ENCODE data around the gene COL5A2.

COL5A2 gene

GRCh38 chr2:189092936-189093335 lies 86.6 kb downstream of the COL5A2 start:
- no peak for FAIRE-seq

DNA sequence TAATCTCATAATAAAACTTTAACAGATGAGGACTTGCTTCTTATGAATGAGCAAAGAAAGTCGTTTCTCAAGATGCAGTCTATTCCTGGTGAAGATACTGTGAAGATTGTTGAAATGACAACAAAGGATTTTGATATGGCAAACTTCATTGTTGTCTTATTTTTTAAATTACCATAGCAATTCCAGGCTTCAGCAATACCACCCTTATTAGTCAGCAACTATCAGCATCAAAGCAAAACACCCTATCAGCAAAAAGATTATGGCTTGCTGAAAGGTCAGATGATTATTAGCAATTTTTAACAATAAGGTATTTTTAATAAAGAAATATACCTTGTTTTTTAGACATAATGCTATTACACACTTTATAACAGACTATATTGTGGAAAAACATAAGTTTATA lies 88.3 kb downstream of the COL5A2 start:
- FAIRE-seq: no peak

DNA sequence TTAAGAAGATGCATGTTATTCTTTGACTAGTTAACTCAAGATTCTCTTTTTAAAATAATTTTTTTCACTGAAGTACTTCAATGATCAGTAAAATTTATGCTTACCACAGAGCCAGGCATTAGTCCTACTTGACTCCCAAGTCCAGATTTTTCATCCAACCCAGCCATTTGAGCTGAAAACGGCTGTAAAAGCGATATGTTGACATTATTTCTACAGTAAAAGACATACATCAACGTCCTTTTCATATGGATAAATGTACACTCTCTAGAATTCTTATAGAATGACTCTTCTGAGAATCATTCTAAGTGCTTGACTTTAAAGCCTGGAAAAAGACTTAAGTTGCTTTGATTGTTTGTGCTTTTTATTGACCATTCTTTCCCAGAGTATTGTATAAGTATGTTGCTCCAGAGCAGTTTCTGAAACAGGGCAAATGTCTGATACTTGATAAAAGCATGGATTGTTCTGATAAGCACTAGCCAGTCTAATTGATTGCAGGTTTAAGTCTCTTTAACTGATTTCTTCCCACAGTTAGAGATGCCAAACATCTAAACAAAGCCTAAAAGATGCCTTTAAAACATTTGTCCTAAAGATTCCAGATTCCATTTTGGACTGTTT lies 90.9 kb downstream of the COL5A2 start:
- no peak for FAIRE-seq

DNA sequence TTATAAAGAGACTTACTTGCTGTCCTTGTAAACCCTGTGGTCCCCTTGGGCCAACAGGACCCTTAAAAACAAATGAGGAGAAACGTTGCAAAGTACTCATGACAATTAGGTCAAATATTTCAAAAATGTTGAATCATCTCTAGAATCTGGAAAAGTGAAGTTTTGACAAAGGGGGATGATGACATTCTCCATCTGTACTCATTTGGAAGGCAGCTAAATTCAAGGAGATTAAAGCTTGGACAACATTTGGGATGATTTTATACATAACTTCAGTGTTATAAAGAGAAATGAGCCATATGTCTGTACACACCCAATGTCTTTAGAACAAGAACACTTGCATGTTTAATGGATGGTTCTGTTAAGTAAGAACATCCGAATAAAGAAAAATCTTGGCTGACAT lies 92.9 kb downstream of the COL5A2 start:
- FAIRE-seq: no peak

DNA sequence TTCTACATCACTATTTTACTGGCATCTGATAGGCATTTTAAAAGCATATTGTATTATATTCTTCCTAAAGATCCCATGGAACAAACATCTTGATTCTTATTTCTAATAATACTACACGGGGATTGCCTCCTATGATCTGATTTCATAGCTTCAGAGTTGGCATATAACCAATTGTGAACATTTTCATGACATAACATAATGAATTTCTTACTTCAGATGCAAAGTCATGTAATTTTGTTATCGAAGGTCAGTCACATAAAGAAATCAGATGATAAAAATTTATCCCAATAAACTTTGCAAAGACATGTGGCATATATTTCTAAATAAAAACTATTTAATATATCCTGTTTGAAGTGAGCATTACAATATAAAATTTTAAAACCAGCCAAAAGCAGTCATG lies 93.3 kb downstream of the COL5A2 start:
- FAIRE-seq: no peak

GRCh38 chr2:189083606-189084005 lies 96.0 kb downstream of the COL5A2 start:
- FAIRE-seq: peak; percentile 6

- no peak for FAIRE-seq
These were observed 96.5 kb downstream of the COL5A2 start for GRCh38 chr2:189083106-189083505.

GRCh38 chr2:189082376-189082975 lies 97.1 kb downstream of the COL5A2 start:
- FAIRE-seq: no peak

GRCh38 chr2:189076572-189076971 lies 103.0 kb downstream of the COL5A2 start:
- FAIRE-seq: no peak

DNA sequence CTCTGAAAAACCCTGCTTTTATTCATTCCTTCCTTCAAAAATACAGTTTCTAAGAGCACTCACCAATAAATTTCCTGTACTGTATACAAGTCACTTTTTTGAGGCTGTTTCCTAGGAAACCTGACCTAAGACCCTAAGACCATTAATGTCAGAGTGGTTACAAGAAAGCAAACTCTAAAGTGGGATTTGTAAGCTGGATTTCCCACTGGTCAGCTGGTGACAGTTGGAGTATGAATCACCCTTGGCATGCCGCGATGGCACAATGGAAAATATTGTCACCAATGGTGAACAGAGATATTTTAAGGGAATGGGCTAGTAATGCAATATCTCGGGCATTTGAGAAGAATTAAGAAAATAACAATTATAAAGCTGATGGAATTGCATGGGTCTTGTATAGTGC lies 103.4 kb downstream of the COL5A2 start:
- no peak for FAIRE-seq

GRCh38 chr2:189074506-189074905 lies 105.1 kb downstream of the COL5A2 start:
- FAIRE-seq: no peak

DNA sequence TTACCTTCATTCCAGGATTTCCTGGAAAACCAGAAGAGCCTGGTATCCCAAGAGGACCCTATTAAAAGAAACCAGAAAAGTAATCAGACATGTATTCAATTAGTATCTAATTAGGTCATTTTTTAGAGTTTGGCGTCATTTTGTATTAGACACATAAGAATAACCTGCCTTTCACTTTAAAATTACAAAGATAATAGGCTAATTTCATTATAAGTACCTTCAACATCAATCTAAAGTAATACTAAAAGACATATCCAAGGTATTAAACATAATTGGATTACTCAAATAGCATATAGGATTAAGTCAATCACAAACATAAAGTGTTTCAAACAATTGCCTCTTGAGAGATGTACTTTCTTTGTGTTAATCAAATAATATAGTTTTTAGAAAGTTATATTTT lies 107.5 kb downstream of the COL5A2 start:
- peak; percentile 28 for FAIRE-seq

DNA sequence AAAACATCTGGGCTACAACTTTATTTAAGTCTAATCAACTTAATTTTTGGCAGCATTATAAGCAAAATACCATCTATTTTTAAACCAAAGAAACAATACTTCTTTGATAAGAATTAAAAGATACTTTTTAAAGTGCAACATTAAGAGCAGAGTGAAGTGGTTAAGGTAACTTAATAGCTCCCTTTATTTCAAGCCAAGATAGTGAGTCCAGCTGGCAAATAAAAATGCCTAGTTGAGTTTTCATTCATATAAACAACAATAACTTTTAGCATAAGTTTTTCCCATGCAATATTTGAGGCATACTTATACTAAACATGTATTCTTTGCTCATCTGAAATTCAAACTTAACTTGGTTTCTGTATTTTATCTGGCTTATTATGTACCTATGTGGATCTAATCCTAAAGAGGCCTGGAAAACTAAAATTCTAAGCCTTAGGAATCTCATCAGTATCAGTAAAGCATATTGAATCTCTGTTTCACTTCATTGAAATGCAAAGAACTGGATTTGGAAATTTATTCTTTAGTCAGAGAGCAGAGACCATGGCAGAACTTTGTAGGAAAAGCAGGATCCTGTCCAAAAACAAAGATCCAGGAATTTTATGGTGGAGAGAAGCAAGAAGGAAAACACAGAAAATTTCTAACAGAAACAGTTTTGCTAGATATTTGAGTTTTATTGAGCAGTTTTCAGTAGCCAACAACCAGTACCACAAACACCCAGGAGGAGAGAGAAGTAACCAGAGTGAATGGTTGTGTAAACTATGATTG lies 109.5 kb downstream of the COL5A2 start:
- FAIRE-seq: no peak

DNA sequence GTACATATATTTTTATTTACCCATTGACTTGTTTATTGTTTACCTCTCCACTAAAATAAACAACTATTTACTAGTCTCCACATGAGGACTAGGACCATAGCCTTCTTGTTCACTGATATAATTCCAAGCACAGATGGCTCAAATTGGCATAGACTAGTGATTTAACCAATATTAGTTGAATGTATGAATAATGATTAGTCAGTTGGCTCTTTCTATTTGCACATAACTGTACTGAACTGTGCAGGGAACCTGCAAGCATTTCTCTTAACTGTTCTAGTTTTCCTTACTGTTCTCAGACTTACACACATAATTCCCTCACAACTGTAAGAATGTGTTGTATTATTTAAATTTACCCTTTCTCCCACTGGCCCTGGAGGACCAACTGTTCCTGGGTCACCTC lies 113.5 kb downstream of the COL5A2 start:
- no peak for FAIRE-seq

GRCh38 chr2:189060096-189060642 lies 119.4 kb downstream of the COL5A2 start:
- no peak for FAIRE-seq

- no peak for FAIRE-seq
These were observed 122.2 kb downstream of the COL5A2 start for GRCh38 chr2:189057316-189057715.

DNA sequence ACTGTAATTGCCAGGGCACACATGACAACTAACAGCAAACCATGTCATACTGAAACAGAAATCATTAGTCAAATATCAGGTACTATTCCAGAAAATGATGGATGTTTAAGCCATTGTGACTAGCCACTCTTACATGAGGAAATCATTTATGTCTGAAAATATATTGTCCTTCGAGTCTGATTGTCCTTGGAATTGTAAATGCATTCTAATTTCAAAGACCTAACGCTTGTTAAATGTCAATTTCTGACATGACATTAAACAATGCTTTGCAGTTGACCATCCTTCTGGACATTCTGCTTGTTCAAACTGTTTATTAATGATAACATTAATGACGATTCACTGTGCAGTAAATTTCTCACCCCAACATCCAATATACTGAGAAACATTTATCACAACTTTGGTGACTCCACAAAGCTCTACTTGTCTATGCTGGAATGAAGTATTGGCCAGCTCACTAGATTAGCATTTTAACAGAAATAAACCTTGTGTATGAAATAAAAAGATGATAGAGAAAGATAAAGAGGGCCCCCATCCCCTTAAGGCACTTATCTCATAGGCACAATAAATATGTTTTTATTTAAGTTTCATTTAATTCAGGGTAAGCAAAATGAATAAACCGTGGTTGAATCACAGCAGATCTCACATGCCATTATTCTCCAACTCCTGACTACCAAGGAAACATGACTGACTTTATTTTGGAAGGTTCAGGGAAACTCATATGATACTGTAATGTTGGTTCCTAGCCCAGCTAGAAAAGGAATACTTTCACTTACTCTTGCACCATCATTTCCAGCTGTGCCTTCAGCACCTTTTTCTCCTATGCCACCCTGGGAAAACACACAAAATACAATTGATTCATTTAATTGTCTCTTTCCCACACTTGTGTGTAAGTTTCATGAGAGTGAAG lies 123.1 kb downstream of the COL5A2 start:
- FAIRE-seq: no peak

DNA sequence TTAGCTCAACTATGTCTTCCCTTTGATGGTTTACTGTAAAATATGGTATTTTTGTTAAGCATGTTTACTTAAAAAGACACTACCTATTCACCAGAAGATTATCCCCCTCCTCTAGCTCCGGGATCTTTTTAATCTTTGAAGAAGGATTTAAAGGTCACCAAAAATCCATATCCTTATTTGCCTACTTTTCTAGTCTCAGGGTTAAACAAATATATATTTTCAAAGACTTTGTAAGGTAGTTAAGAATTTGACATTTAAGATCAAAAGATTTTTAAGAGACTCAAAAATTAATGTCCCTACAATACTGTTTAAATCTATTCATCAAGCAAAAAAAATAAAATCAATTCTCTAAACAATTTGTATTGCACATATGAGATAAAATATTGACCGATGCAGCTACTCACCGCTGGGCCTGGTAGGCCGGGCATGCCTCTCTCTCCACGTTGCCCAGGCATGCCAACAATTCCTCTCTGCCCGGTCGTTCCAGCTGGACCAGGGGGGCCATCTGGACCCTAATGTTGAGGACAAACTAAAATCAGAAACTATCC lies 129.3 kb downstream of the COL5A2 start:
- FAIRE-seq: no peak

- no peak for FAIRE-seq
These were observed 129.8 kb downstream of the COL5A2 start for GRCh38 chr2:189049709-189050164.

DNA sequence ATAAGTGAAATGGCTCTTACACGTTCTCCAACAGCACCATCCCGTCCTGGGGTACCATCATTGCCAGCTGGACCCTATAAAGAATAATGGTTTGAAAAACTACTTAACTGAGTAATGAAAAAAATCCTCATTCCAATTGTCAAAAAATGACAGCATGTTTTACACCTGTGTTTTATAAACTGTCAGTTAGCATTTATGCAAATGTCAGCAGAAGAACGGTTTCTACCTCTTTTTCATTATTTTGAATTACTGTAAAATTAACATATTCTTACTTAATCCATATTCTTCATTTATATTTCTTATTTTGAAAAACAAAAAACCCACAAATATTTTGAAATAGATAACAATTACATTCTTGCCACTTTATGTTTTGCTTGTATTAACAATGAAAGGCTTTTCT lies 131.4 kb downstream of the COL5A2 start:
- FAIRE-seq: no peak

- FAIRE-seq: no peak
These were observed 132.2 kb downstream of the COL5A2 start for GRCh38 chr2:189047171-189047888.

GRCh38 chr2:189046320-189046719 lies 133.2 kb downstream of the COL5A2 start:
- FAIRE-seq: no peak

Data from G401.6 (cell line).